IMR-90 (cell line): ENCODE results near the gene LINC01488. TPM values are rescaled to one million over a fixed set of nuclear protein-coding genes. Genes with fewer than 3 reads are reported as not detected.

Source experiments
- ATAC-seq: fragments of 200-7000 bp; cut with Tn5 transposase; 2 replicates; pipeline ENCODE4 v1.9.1; 2020; ENCODE audit warnings: low read depth, mild to moderate bottlenecking, moderate library complexity
- BruUV-seq: library from RNA; stranded (reverse); fragments of 400-500 nt; replicated peaks from 2 replicates; lab custom pipeline; 2021; lab: Mats Ljungman, UMichigan
- CTCF ChIA-PET: fragments of 300-600 bp; formaldehyde crosslinking; extraction: SDS; loops from one replicate; lab custom pipeline; 2021; ENCODE audit warnings: antibody characterized with exemption; lab: Yijun Ruan, JAX
- POLR2A ChIA-PET: fragments of 300-600 bp; sonication (Branson Sonifier 250); formaldehyde crosslinking; loops from one replicate; lab custom pipeline; 2022; ENCODE audit warnings: antibody characterized with exemption; ENCODE audit not compliant: unreplicated experiment; lab: Charles Lee
- DNase-seq: peaks from one replicate; pipeline ENCODE4 v3.0.0; 2013
- H2AFZ ChIP-seq: replicated peaks from 2 replicates; pipeline ENCODE3; 2013; ENCODE audit warnings: low read length, mild to moderate bottlenecking; ENCODE audit not compliant: poor library complexity
- H2AK5ac ChIP-seq: 2 replicates; pipeline ENCODE4 v1.6.1; 2013; ENCODE audit warnings: low read depth, low read length, inconsistent platforms
- H2AK9ac ChIP-seq: replicated peaks from 2 replicates; pipeline ENCODE3; 2013; ENCODE audit warnings: mild to moderate bottlenecking, low read depth, low read length, moderate library complexity; ENCODE audit not compliant: poor library complexity
- H2BK120ac ChIP-seq: 2 replicates; pipeline ENCODE4 v1.6.1; 2013; ENCODE audit warnings: low read depth, low read length, inconsistent platforms
- H2BK15ac ChIP-seq: 3 replicates; pipeline ENCODE4 v1.6.1; 2013; ENCODE audit warnings: low read depth, low read length, inconsistent platforms
- H2BK20ac ChIP-seq: 2 replicates; pipeline ENCODE4 v1.6.1; 2013; ENCODE audit warnings: low read depth, mild to moderate bottlenecking, inconsistent platforms, low read length, moderate library complexity
- H2BK5ac ChIP-seq: 2 replicates; pipeline ENCODE4 v1.6.1; 2013; ENCODE audit warnings: mild to moderate bottlenecking, low read depth, low read length, inconsistent platforms; ENCODE audit not compliant: poor library complexity, severe bottlenecking
- H3K14ac ChIP-seq: replicated peaks from 2 replicates; pipeline ENCODE4 v1.6.1; 2013; ENCODE audit warnings: low read depth, low read length, inconsistent platforms
- H3K18ac ChIP-seq: 2 replicates; pipeline ENCODE4 v1.6.1; 2013; ENCODE audit warnings: low read depth, low read length, control low read depth
- H3K23ac ChIP-seq: 2 replicates; pipeline ENCODE4 v1.6.1; 2013; ENCODE audit warnings: low read depth, low read length, inconsistent platforms
- H3K27ac ChIP-seq: 2 replicates; pipeline ENCODE4 v1.5.1; 2013; ENCODE audit warnings: mild to moderate bottlenecking, control low read depth, low read length; ENCODE audit not compliant: insufficient read depth
- H3K27me3 ChIP-seq: 2 replicates; pipeline ENCODE4 v1.6.1; 2013; ENCODE audit warnings: low read length; ENCODE audit not compliant: control insufficient read depth, insufficient read depth
- H3K36me3 ChIP-seq: 2 replicates; pipeline ENCODE4 v1.6.1; 2013; ENCODE audit warnings: low read length, mixed read lengths; ENCODE audit not compliant: control insufficient read depth, insufficient read depth
- H3K4ac ChIP-seq: 2 replicates; pipeline ENCODE4 v1.6.1; 2013; ENCODE audit warnings: low read depth, low read length, inconsistent platforms
- H3K4me1 ChIP-seq: 2 replicates; pipeline ENCODE4 v1.6.1; 2013; ENCODE audit warnings: low read length, mixed read lengths; ENCODE audit not compliant: control insufficient read depth, insufficient read depth
- H3K4me2 ChIP-seq: 2 replicates; pipeline ENCODE4 v1.6.1; 2013; ENCODE audit warnings: low read depth, mild to moderate bottlenecking, control low read depth, low read length, moderate library complexity
- H3K4me3 ChIP-seq: 2 replicates; pipeline ENCODE4 v1.5.1; 2013; ENCODE audit warnings: low read depth, mild to moderate bottlenecking, control low read depth, low read length, moderate library complexity; ENCODE audit not compliant: insufficient read depth
- H3K56ac ChIP-seq: 2 replicates; pipeline ENCODE4 v1.6.1; 2013; ENCODE audit warnings: low read length, inconsistent platforms; ENCODE audit not compliant: insufficient read depth; ENCODE audit errors: extremely low read depth
- H3K79me1 ChIP-seq, 2 experiments: 2 replicates each; pipeline ENCODE4 v1.6.1; 2013; ENCODE audit warnings: low read length in 2 of 2, inconsistent platforms in 1 of 2, low read depth in 1 of 2
- H3K9ac ChIP-seq: 2 replicates; pipeline ENCODE4 v1.6.1; 2013; ENCODE audit warnings: low read depth, low read length, control low read depth
- H3K9me1 ChIP-seq: 2 replicates; pipeline ENCODE4 v1.6.1; 2013; ENCODE audit warnings: low read length, inconsistent platforms; ENCODE audit not compliant: insufficient read depth
- H3K9me3 ChIP-seq: 2 replicates; pipeline ENCODE4 v1.6.1; 2013; ENCODE audit warnings: low read length; ENCODE audit not compliant: control insufficient read depth, insufficient read depth
- H4K20me1 ChIP-seq: 2 replicates; pipeline ENCODE4 v1.6.1; 2013; ENCODE audit warnings: low read length, inconsistent platforms; ENCODE audit not compliant: insufficient read depth
- H4K5ac ChIP-seq: 2 replicates; pipeline ENCODE4 v1.6.1; 2013; ENCODE audit warnings: mild to moderate bottlenecking, low read depth, low read length, control low read depth
- H4K8ac ChIP-seq, 2 experiments: 2 replicates each; pipeline ENCODE4 v1.6.1; 2013; ENCODE audit warnings: low read depth in 2 of 2, low read length in 2 of 2, control low read depth in 1 of 2, inconsistent platforms in 1 of 2
- H4K91ac ChIP-seq: 2 replicates; pipeline ENCODE4 v1.6.1; 2013; ENCODE audit warnings: low read depth, low read length, inconsistent platforms; ENCODE audit not compliant: insufficient read depth
- BHLHE40 ChIP-seq: fragments of 150-350 bp; IDR thresholded peaks from 2 replicates; pipeline ENCODE4 v1.6.1; 2016; ENCODE audit warnings: mild to moderate bottlenecking, low read depth, low read length
- CEBPB ChIP-seq: IDR thresholded peaks from 2 replicates; pipeline ENCODE4 v1.6.1; 2012; ENCODE audit warnings: low read depth, low read length, improper control_type of control experiment
- CHD1 ChIP-seq: IDR thresholded peaks from 2 replicates; pipeline ENCODE4 v1.6.1; 2012; ENCODE audit warnings: low read depth, low read length, improper control_type of control experiment
- FOS ChIP-seq: fragments of 150-350 bp; IDR thresholded peaks from 2 replicates; pipeline ENCODE4 v1.6.1; 2016; ENCODE audit warnings: low read depth, low read length
- MAFK ChIP-seq: IDR thresholded peaks from 2 replicates; pipeline ENCODE4 v1.6.1; 2012; ENCODE audit warnings: low read depth, low read length, improper control_type of control experiment
- MAZ ChIP-seq: IDR thresholded peaks from 2 replicates; pipeline ENCODE4 v1.6.1; 2012; ENCODE audit warnings: low read depth, mild to moderate bottlenecking, low read length, improper control_type of control experiment, moderate library complexity, borderline replicate concordance
- MXI1 ChIP-seq: IDR thresholded peaks from 2 replicates; pipeline ENCODE4 v1.6.1; 2012; ENCODE audit warnings: low read depth, mild to moderate bottlenecking, low read length, moderate library complexity, borderline replicate concordance
- NFE2L2 ChIP-seq: fragments of 150-350 bp; IDR thresholded peaks from 2 replicates; pipeline ENCODE4 v1.6.1; 2016; ENCODE audit warnings: low read depth, mild to moderate bottlenecking, low read length
- POLR2A ChIP-seq: IDR thresholded peaks from 2 replicates; pipeline ENCODE4 v1.6.1; 2012; ENCODE audit warnings: mild to moderate bottlenecking, low read depth, low read length
- RAD21 ChIP-seq: IDR thresholded peaks from 2 replicates; pipeline ENCODE4 v1.6.1; 2012; ENCODE audit warnings: low read length, improper control_type of control experiment
- RCOR1 ChIP-seq: IDR thresholded peaks from 2 replicates; pipeline ENCODE4 v1.6.1; 2012; ENCODE audit warnings: mild to moderate bottlenecking, low read length, improper control_type of control experiment; ENCODE audit not compliant: insufficient replicate concordance
- RFX5 ChIP-seq: IDR thresholded peaks from 2 replicates; pipeline ENCODE4 v1.8.0; 2012; ENCODE audit warnings: low read depth, mild to moderate bottlenecking, low read length, moderate library complexity
- SMC3 ChIP-seq: fragments of 150-350 bp; IDR thresholded peaks from 2 replicates; pipeline ENCODE4 v1.6.1; 2016; ENCODE audit warnings: low read depth, mild to moderate bottlenecking, antibody characterized with exemption, low read length, moderate library complexity
- WGBS, 2 experiments: methylation state at CpG; one replicate each; pipeline versions ENCODE4 v1.1.5 to v1.1.7; 2013; ENCODE audit warnings: missing lambda C conversion rate in 2 of 2; ENCODE audit not compliant: insufficient read length in 1 of 2; ENCODE audit errors: extremely low coverage in 2 of 2; 5-methylcytosine and 5-hydroxymethylcytosine counted together
- dilution Hi-C: fragments of 300-500 bp; cut with HindIII; formaldehyde crosslinking; loops from one replicate; pipeline ENCODE4 v1.14.3; 2018; ENCODE audit warnings: low sequenced_read_pairs; ENCODE audit not compliant: unreplicated experiment
- in situ Hi-C: fragments of 300-500 bp; cut with MboI; formaldehyde crosslinking; loops from 3 replicates; pipeline ENCODE4 v1.14.3; 2019; ENCODE audit warnings: low sequenced_read_pairs, inconsistent platforms, mixed read lengths
- intact Hi-C: fragments of 100-400 bp; cut with micrococcal nuclease; formaldehyde crosslinking; loops from 2 replicates; pipeline ENCODE4 v1.10.0; 2022
- polyA plus RNA-seq, 3 experiments: library from polyadenylated mRNA; depleted of rRNA; stranded (reverse); fragments of >200 nt; gene quantifications; 2 replicates each; pipeline ENCODE4 v1.2.3, GENCODE V29; 2012; ENCODE audit warnings: low replicate concordance in 1 of 3
- total RNA-seq: library from RNA; depleted of rRNA; stranded (reverse); fragments of >200 nt; gene quantifications from 2 replicates; pipeline ENCODE4 v1.2.3, GENCODE V29; 2012
- TF ChIP-seq, protein P1 (sequence below): fragments of 150-350 bp; IDR thresholded peaks from 2 replicates; pipeline ENCODE4 v1.6.1; 2017; ENCODE audit warnings: mild to moderate bottlenecking, antibody characterized with exemption, low read length, low read depth
- TF ChIP-seq, protein P2 (sequence below): fragments of 150-350 bp; IDR thresholded peaks from 2 replicates; pipeline ENCODE4 v1.6.1; 2016; ENCODE audit warnings: low read depth, mild to moderate bottlenecking, low read length, moderate library complexity, borderline replicate concordance
- TF ChIP-seq, protein P3 (sequence below): conservative IDR thresholded peaks from 2 replicates; pipeline ENCODE4 v1.5.1; 2012; ENCODE audit warnings: mild to moderate bottlenecking, low read depth, low read length, improper control_type of control experiment

Gene LINC01488
- total and polyA plus RNA-seq, 2 of the 4 experiments (the other 2 are of a cell fraction): not detected

DNA sequence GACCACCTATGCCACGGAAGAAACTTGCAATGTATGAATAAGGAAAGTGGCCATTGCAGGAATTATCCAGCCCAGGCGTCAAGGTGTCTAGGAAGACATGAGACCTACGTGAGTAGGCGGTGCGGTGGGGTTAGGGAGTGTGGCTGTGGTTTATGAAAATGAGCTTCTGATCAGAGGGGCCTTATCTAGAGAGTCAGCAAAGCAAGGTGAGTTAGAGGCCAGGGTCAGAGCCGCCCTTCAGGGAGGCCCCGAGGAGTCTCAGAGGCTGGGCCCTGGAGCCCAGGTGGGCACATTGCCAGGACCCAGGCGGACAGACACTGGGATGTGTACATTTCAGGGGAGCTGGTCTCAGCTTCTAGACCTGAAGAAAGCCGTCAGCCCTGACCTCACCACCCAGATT, 13.8 kb upstream of the LINC01488 start:
- no TSS peak for BruUV-seq
- dilution Hi-C loops: no loop called here

More for the DNA sequence above, 13.8 kb upstream of the LINC01488 start:
- Histone ChIP-seq H3K4me3 (no peak overlapping the region), H3K23ac (no peak overlapping the region), H3K9me1 (no peaks in the 10 kb centered on the region), H4K20me1 (no peaks in the 10 kb centered on the region), H3K27ac (no peak overlapping the region), H3K79me1 (no peaks in the 10 kb centered on the region), H3K4me2 (no peak overlapping the region), H4K91ac (no peak overlapping the region), H2BK5ac (no peak overlapping the region), H2BK20ac (0 out of 2 replicates have a peak overlapping the region, but pooled peaks have one; percentile 6), H4K5ac (no peak overlapping the region), H3K14ac (no peak overlapping the region), H3K36me3 (no peaks in the 10 kb centered on the region), H2AK9ac (no peak overlapping the region), H3K4me1 (peaks cover 10% of the 10 kb centered on the region), H2BK120ac (no peak overlapping the region), H3K9me3 (no peaks in the 10 kb centered on the region), H2BK15ac (no peak overlapping the region), H4K8ac (no peak overlapping the region), H3K18ac (no peak overlapping the region), H3K9ac (no peak overlapping the region), H3K56ac (no peak overlapping the region), H2AK5ac (no peak overlapping the region), H3K27me3 (no peaks in the 10 kb centered on the region), H3K4ac (no peak overlapping the region), H2AFZ (no peak overlapping the region)
- ChIA-PET CTCF (no interaction called here), POLR2A (no interaction called here)
- WGBS, 2 experiments: no CpG with 5 or more reads among the region's 9 CpGs
- ATAC-seq (no peak), DNase-seq (no peak)
- in situ Hi-C loops (no loop called here), intact Hi-C loops (no loop called here)
- TF ChIP-seq MAZ: no peak
- TF ChIP-seq, protein P1, sequence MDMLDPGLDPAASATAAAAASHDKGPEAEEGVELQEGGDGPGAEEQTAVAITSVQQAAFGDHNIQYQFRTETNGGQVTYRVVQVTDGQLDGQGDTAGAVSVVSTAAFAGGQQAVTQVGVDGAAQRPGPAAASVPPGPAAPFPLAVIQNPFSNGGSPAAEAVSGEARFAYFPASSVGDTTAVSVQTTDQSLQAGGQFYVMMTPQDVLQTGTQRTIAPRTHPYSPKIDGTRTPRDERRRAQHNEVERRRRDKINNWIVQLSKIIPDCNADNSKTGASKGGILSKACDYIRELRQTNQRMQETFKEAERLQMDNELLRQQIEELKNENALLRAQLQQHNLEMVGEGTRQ: no peak
- TF ChIP-seq CEBPB: no peak
- no peak for TF ChIP-seq BHLHE40
- no peak for TF ChIP-seq POLR2A
- TF ChIP-seq, protein P2, sequence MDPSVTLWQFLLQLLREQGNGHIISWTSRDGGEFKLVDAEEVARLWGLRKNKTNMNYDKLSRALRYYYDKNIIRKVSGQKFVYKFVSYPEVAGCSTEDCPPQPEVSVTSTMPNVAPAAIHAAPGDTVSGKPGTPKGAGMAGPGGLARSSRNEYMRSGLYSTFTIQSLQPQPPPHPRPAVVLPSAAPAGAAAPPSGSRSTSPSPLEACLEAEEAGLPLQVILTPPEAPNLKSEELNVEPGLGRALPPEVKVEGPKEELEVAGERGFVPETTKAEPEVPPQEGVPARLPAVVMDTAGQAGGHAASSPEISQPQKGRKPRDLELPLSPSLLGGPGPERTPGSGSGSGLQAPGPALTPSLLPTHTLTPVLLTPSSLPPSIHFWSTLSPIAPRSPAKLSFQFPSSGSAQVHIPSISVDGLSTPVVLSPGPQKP: no peak
- TF ChIP-seq SMC3: no peak
- no peak for TF ChIP-seq FOS
- TF ChIP-seq CHD1: no peak
- no peak for TF ChIP-seq MXI1
- TF ChIP-seq RFX5: no peak
- no peak for TF ChIP-seq NFE2L2
- no peak for TF ChIP-seq RAD21
- TF ChIP-seq, protein P3, sequence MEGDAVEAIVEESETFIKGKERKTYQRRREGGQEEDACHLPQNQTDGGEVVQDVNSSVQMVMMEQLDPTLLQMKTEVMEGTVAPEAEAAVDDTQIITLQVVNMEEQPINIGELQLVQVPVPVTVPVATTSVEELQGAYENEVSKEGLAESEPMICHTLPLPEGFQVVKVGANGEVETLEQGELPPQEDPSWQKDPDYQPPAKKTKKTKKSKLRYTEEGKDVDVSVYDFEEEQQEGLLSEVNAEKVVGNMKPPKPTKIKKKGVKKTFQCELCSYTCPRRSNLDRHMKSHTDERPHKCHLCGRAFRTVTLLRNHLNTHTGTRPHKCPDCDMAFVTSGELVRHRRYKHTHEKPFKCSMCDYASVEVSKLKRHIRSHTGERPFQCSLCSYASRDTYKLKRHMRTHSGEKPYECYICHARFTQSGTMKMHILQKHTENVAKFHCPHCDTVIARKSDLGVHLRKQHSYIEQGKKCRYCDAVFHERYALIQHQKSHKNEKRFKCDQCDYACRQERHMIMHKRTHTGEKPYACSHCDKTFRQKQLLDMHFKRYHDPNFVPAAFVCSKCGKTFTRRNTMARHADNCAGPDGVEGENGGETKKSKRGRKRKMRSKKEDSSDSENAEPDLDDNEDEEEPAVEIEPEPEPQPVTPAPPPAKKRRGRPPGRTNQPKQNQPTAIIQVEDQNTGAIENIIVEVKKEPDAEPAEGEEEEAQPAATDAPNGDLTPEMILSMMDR: no peak
- TF ChIP-seq MAFK: no peak
- TF ChIP-seq RCOR1: no peak
